Endodermal cell (in vitro differentiated cells): ENCODE measurements around the gene HSPG2. TPM values are rescaled to one million over a fixed set of nuclear protein-coding genes. Genes with fewer than 3 reads are reported as not detected.

Experiments
- DNase-seq: peaks from one replicate; pipeline ENCODE4 v3.0.0-alpha.2; 2017
- H3K27ac ChIP-seq: 2 replicates; pipeline ENCODE4 v1.5.1; 2013; ENCODE audit warnings: mild to moderate bottlenecking, low read depth, low read length, moderate library complexity
- H3K27me3 ChIP-seq: 2 replicates; pipeline ENCODE4 v1.6.1; 2013; ENCODE audit warnings: mild to moderate bottlenecking, low read length, moderate library complexity; ENCODE audit not compliant: insufficient read depth, control insufficient read depth, poor library complexity, severe bottlenecking
- H3K36me3 ChIP-seq: 2 replicates; pipeline ENCODE4 v1.7.0; 2013; ENCODE audit warnings: mild to moderate bottlenecking, low read length, moderate library complexity; ENCODE audit not compliant: control insufficient read depth, insufficient read depth
- H3K4me1 ChIP-seq: one replicate; pipeline ENCODE4 v1.7.0; 2013; ENCODE audit warnings: low read length; ENCODE audit not compliant: control insufficient read depth, insufficient read depth
- H3K4me3 ChIP-seq: 2 replicates; pipeline ENCODE4 v1.5.1; 2013; ENCODE audit warnings: mild to moderate bottlenecking, low read length, moderate library complexity
- H3K9ac ChIP-seq: 2 replicates; pipeline ENCODE4 v1.6.1; 2013; ENCODE audit warnings: mild to moderate bottlenecking, low read length, moderate library complexity; ENCODE audit not compliant: poor library complexity, severe bottlenecking; ENCODE audit errors: extremely low read depth
- H3K9me3 ChIP-seq: 2 replicates; pipeline ENCODE4 v1.6.1; 2013; ENCODE audit warnings: mild to moderate bottlenecking, low read length, moderate library complexity; ENCODE audit not compliant: control insufficient read depth
- H3K27ac Mint-ChIP-seq: 2 replicates; pipeline ENCODE4 v1.8.0; 2020; ENCODE audit warnings: mixed read lengths
- H3K27me3 Mint-ChIP-seq: 2 replicates; pipeline ENCODE4 v1.8.0; 2021; ENCODE audit warnings: mild to moderate bottlenecking, mixed read lengths; ENCODE audit not compliant: insufficient read depth
- H3K36me3 Mint-ChIP-seq: 2 replicates; pipeline ENCODE4 v1.8.0; 2020; ENCODE audit warnings: low read depth, mixed read lengths
- H3K4me1 Mint-ChIP-seq: 2 replicates; pipeline ENCODE4 v1.8.0; 2020; ENCODE audit warnings: mixed read lengths
- H3K4me3 Mint-ChIP-seq: 2 replicates; pipeline ENCODE4 v1.8.0; 2020; ENCODE audit warnings: mild to moderate bottlenecking, moderate library complexity, mixed read lengths
- H3K9me3 Mint-ChIP-seq: 2 replicates; pipeline ENCODE4 v1.8.0; 2020; ENCODE audit warnings: mild to moderate bottlenecking, mixed read lengths
- CTCF ChIP-seq: fragments of 200-600 bp; sonication (generic); conservative IDR thresholded peaks from 2 replicates; pipeline ENCODE4 v1.5.0; 2021; ENCODE audit warnings: antibody characterized with exemption, mild to moderate bottlenecking
- WGBS, 2 experiments: methylation state at CpG; one replicate each; pipeline versions ENCODE4 v1.1.5 to v1.1.7; 2013; ENCODE audit warnings: missing lambda C conversion rate in 2 of 2, mixed read lengths in 1 of 2; ENCODE audit not compliant: insufficient coverage in 1 of 2, insufficient read length in 1 of 2; 5-methylcytosine and 5-hydroxymethylcytosine counted together
- total RNA-seq, 2 donors: library from RNA; stranded (reverse); fragmentation: NEBNext Ultra II Directional in 1 of 2; extraction: Animal tissue kit (Norgen Biotek cat#: 25700) in 1 of 2; gene quantifications; 2 replicates in 1 of 2; 3 replicates in 1 of 2; pipeline ENCODE4 v1.2.1, GENCODE V29; 2021

HSPG2 gene
- total RNA-seq, 2 donors from 2014 or later = 222 to 227 TPM

GRCh38 chr1:21874328-21874727 is 62.8 kb downstream of the HSPG2 start:
- H3K36me3 ChIP-seq = peaks cover 84% of the 10 kb centered on the region
- H3K27me3 ChIP-seq = no peaks in the 10 kb centered on the region
- H3K9me3 Mint-ChIP-seq = no peaks in the 10 kb centered on the region
- DNase-seq = no peak
- no peaks in the 10 kb centered on the region for H3K4me1 ChIP-seq
- H3K36me3 Mint-ChIP-seq = peaks cover 55% of the 10 kb centered on the region
- H3K4me1 Mint-ChIP-seq = no peaks in the 10 kb centered on the region
- no peak overlapping the region for H3K4me3 Mint-ChIP-seq
- no peak overlapping the region for H3K9ac ChIP-seq
- H3K27ac ChIP-seq = no peak overlapping the region
- H3K4me3 ChIP-seq = no peak overlapping the region
- no peaks in the 10 kb centered on the region for H3K27me3 Mint-ChIP-seq
- WGBS, 2 experiments = 88 to 96% methylated on average over 14 to 16 of the region's 16 CpGs
- no peak overlapping the region for H3K27ac Mint-ChIP-seq
- H3K9me3 ChIP-seq = no peaks in the 10 kb centered on the region
- no peak for TF ChIP-seq CTCF

GRCh38 chr1:21873761-21874160 is 63.3 kb downstream of the HSPG2 start:
- no peaks in the 10 kb centered on the region for H3K27me3 Mint-ChIP-seq
- Histone ChIP-seq H3K9me3 (no peaks in the 10 kb centered on the region), H3K9ac (no peak overlapping the region), H3K4me1 (no peaks in the 10 kb centered on the region), H3K27ac (no peak overlapping the region), H3K4me3 (no peak overlapping the region), H3K36me3 (peaks cover 82% of the 10 kb centered on the region), H3K27me3 (no peaks in the 10 kb centered on the region)
- peak overlapping the region; percentile 17 for H3K27ac Mint-ChIP-seq
- no peak for DNase-seq
- H3K4me1 Mint-ChIP-seq = peaks cover 2% of the 10 kb centered on the region
- peaks cover 53% of the 10 kb centered on the region for H3K36me3 Mint-ChIP-seq
- 82 to 100% methylated on average over 4 to 10 of the region's 10 CpGs for WGBS, 2 experiments
- no peaks in the 10 kb centered on the region for H3K9me3 Mint-ChIP-seq
- no peak overlapping the region for H3K4me3 Mint-ChIP-seq
- no peak for TF ChIP-seq CTCF

- H3K9ac ChIP-seq = no peak overlapping the region
- DNase-seq = no peak
These were observed 63.9 kb downstream of the HSPG2 start for GRCh38 chr1:21873174-21873573.

More at GRCh38 chr1:21873174-21873573, 63.9 kb downstream of the HSPG2 start:
- TF ChIP-seq CTCF = no peak
- H3K9me3 Mint-ChIP-seq = no peaks in the 10 kb centered on the region
- Histone ChIP-seq H3K27me3 (no peaks in the 10 kb centered on the region), H3K4me3 (no peak overlapping the region), H3K9me3 (no peaks in the 10 kb centered on the region), H3K36me3 (peaks cover 82% of the 10 kb centered on the region), H3K27ac (no peak overlapping the region), H3K4me1 (no peaks in the 10 kb centered on the region)
- peaks cover 2% of the 10 kb centered on the region for H3K4me1 Mint-ChIP-seq
- peaks cover 55% of the 10 kb centered on the region for H3K36me3 Mint-ChIP-seq
- H3K27ac Mint-ChIP-seq = no peak overlapping the region
- WGBS, 2 experiments = 93 to 100% methylated on average over 3 to 8 of the region's 8 CpGs
- no peak overlapping the region for H3K4me3 Mint-ChIP-seq
- H3K27me3 Mint-ChIP-seq = no peaks in the 10 kb centered on the region
